T-helper 1 cell treated with Interleukin-12 subunit alpha and Interleukin-12 subunit beta and Interleukin-4 antibody, amounts not matched to agents 30 ng/mL and 1 ng/mL, for 36 hours (primary cell): Measurements from ENCODE around the gene CD164. TPM values are rescaled to one million over a fixed set of nuclear protein-coding genes. Genes with fewer than 3 reads are reported as not detected.

Source experiments
- total RNA-seq: library from RNA; stranded (reverse); gene quantifications from 2 replicates; pipeline ENCODE4 v1.2.3, GENCODE V29; 2022

CD164 gene
- total RNA-seq, 1 donor from 2014 or later = 277 TPM

Other genes with a start within 250 kb of the CD164 start
- 0.29 TPM in 1 of 2 replicates, not detected in the other for gene PPIL6, start 58.2 kb upstream of the CD164 start, total RNA-seq
- gene SMPD2, start 58.3 kb upstream of the CD164 start, total RNA-seq = 21.2 and 22.8 TPM in 2 replicates
- 84.9 and 88.4 TPM in 2 replicates for gene MICAL1, start 73.3 kb upstream of the CD164 start, total RNA-seq
- 25.6 and 25.9 TPM in 2 replicates for gene ZBTB24, start 100.8 kb upstream of the CD164 start, total RNA-seq